Upper lobe of right lung (tissue), 1 donor: ENCODE measurements around the gene SLC25A21. TPM values are rescaled to one million over a fixed set of nuclear protein-coding genes. Genes with fewer than 3 reads are reported as not detected.

Source experiments
- ATAC-seq: fragments of 200-7000 bp; cut with Tn5 transposase; one replicate; pipeline ENCODE4 v1.9.1; 2020; ENCODE audit warnings: mild to moderate bottlenecking, moderate library complexity
- DNase-seq: peaks from one replicate; pipeline ENCODE4 v3.0.0-alpha.2; 2020
- H3K27ac ChIP-seq: fragments of 200-600 bp; one replicate; pipeline ENCODE4 v1.8.0; 2022
- H3K27me3 ChIP-seq: fragments of 200-600 bp; one replicate; pipeline ENCODE4 v1.8.0; 2022; ENCODE audit warnings: mild to moderate bottlenecking
- H3K36me3 ChIP-seq: fragments of 200-600 bp; one replicate; pipeline ENCODE4 v1.8.0; 2022
- H3K4me1 ChIP-seq: fragments of 200-600 bp; one replicate; pipeline ENCODE4 v1.8.0; 2022
- H3K4me3 ChIP-seq: fragments of 200-600 bp; one replicate; pipeline ENCODE4 v1.8.0; 2022; ENCODE audit warnings: mild to moderate bottlenecking
- H3K9me3 ChIP-seq: fragments of 200-600 bp; one replicate; pipeline ENCODE4 v1.8.0; 2022
- CTCF ChIP-seq: fragments of 200-600 bp; IDR thresholded peaks from one replicate; pipeline ENCODE4 v1.8.0; 2022; ENCODE audit warnings: antibody characterized with exemption
- intact Hi-C: fragments of 100-400 bp; cut with DNase I; formaldehyde crosslinking; loops from one replicate; pipeline ENCODE4 v1.11.0; 2022
- total RNA-seq: library from RNA; stranded (reverse); fragmentation: NEBNext Ultra II Directional; extraction: Animal tissue kit (Norgen Biotek cat#: 25700); gene quantifications from one replicate; pipeline ENCODE4 v1.2.1, GENCODE V29; 2021
- donor health status: DM: no; HTN: yes; CAD: no; lungs with severe emphysema.

The SLC25A21 gene
- total RNA-seq, 1 donor from 2014 or later: 0.35 TPM

GRCh38 chr14:36662543-36663403 lies 509.6 kb downstream of the SLC25A21 start:
- Histone ChIP-seq H3K36me3 (no peaks in the 10 kb centered on the region), H3K27me3 (peaks cover 98% of the 10 kb centered on the region), H3K4me1 (peaks cover 34% of the 10 kb centered on the region), H3K9me3 (no peaks in the 10 kb centered on the region), H3K4me3 (peak overlapping the region; percentile 32), H3K27ac (no peak overlapping the region)
- ATAC-seq (no peak), DNase-seq (no peak)
- TF ChIP-seq CTCF: no peak
- intact Hi-C loops: no loop called here

GRCh38 chr14:36662258-36662542 lies 510.2 kb downstream of the SLC25A21 start:
- no peak for TF ChIP-seq CTCF
- H3K36me3 ChIP-seq: no peaks in the 10 kb centered on the region
- no peak for DNase-seq
- H3K27me3 ChIP-seq: peaks cover 98% of the 10 kb centered on the region
- ATAC-seq: no peak
- no peaks in the 10 kb centered on the region for H3K9me3 ChIP-seq
- peak overlapping the region; percentile 32 for H3K4me3 ChIP-seq
- intact Hi-C loops: no loop called here
- H3K4me1 ChIP-seq: peaks cover 39% of the 10 kb centered on the region
- no peak overlapping the region for H3K27ac ChIP-seq

GRCh38 chr14:36661506-36662257 lies 510.7 kb downstream of the SLC25A21 start, which contains the start of gene PAX9:
Gene PAX9, plus strand, starts transcription at chr14:36661860. Its CDS starts 230 bp downstream, at chr14:36662090.
- intact Hi-C loops: no loop called here
- no peaks in the 10 kb centered on the region for H3K36me3 ChIP-seq
- DNase-seq (peak; percentile 86), ATAC-seq (peak; percentile 92)
- H3K27me3 ChIP-seq: peaks cover 98% of the 10 kb centered on the region
- H3K27ac ChIP-seq: no peak within 1 kb of the TSS
- H3K4me1 ChIP-seq: peaks cover 39% of the 10 kb centered on the region
- TF ChIP-seq CTCF: no peak
- peak within 1 kb of the TSS; percentile 32 for H3K4me3 ChIP-seq
- H3K9me3 ChIP-seq: no peaks in the 10 kb centered on the region

GRCh38 chr14:36660736-36661505 lies 511.5 kb downstream of the SLC25A21 start:
- H3K27ac ChIP-seq: no peak overlapping the region
- TF ChIP-seq CTCF: no peak
- H3K4me1 ChIP-seq: peaks cover 39% of the 10 kb centered on the region
- no peaks in the 10 kb centered on the region for H3K36me3 ChIP-seq
- DNase-seq (no peak), ATAC-seq (no peak)
- intact Hi-C loops: no loop called here
- H3K9me3 ChIP-seq: no peaks in the 10 kb centered on the region
- peaks cover 98% of the 10 kb centered on the region for H3K27me3 ChIP-seq
- peak overlapping the region; percentile 32 for H3K4me3 ChIP-seq

GRCh38 chr14:36659822-36660735 lies 512.3 kb downstream of the SLC25A21 start:
- DNase-seq (no peak), ATAC-seq (no peak)
- Histone ChIP-seq H3K36me3 (no peaks in the 10 kb centered on the region), H3K4me1 (peaks cover 39% of the 10 kb centered on the region), H3K27ac (no peak overlapping the region), H3K9me3 (no peaks in the 10 kb centered on the region), H3K27me3 (peaks cover 100% of the 10 kb centered on the region), H3K4me3 (no peak overlapping the region)
- TF ChIP-seq CTCF: no peak
- intact Hi-C loops: no loop called here
